ENCODE data around the gene UBAC1. TPM values are rescaled to one million over a fixed set of nuclear protein-coding genes. Genes with fewer than 3 reads are reported as not detected.
"Not testable (repeated sequence)": the region's sequence is repeated elsewhere in the genome, so short reads cannot be mapped to it uniquely, and the experiment has no call there.

UBAC1 gene
- total RNA-seq, 4 donors from 2014 or later, result 52.9 to 76.3 (median 63.5) TPM

- TF ChIP-seq CTCF (IDR thresholded peaks at IDR 0.05) (no peak), EP300 (IDR thresholded peaks at IDR 0.05) (no peak), POLR2A (IDR thresholded peaks at IDR 0.05) (no peak), POLR2AphosphoS5 (IDR thresholded peaks at IDR 0.05) (no peak)
- H3K9me3 ChIP-seq, result peaks cover 0 to 57% (median 0%) of the 10 kb centered on the region in 3 donors
- WGBS, 2 donors (ENCODE audit: low coverage in 1 of 2), result 100% methylated on average over 7 of the region's 11 CpGs; no CpG with 5 or more reads in 1 of the 2 donors
- H3K27ac ChIP-seq, result no peak overlapping the region
- H3K36me3 ChIP-seq, result peaks cover 0 to 32% of the 10 kb centered on the region in 2 donors
- H3K4me3 ChIP-seq, result no peak overlapping the region
- no peak for ATAC-seq
- H3K4me1 ChIP-seq, result no peaks in the 10 kb centered on the region
- H3K27me3 ChIP-seq, result no peaks in the 10 kb centered on the region
Measured at GRCh38 chr9:135919318-135919890, 41.8 kb downstream of the UBAC1 start.

GRCh38 chr9:135916227-135916626 lies 44.9 kb downstream of the UBAC1 start:
- peaks cover 0 to 54% of the 10 kb centered on the region in 2 donors for H3K36me3 ChIP-seq
- not testable (repeated sequence) for ATAC-seq, H3K4me3 ChIP-seq, H3K27me3 ChIP-seq, H3K27ac ChIP-seq, H3K4me1 ChIP-seq
- H3K9me3 ChIP-seq, result peaks cover 0 to 78% (median 0%) of the 10 kb centered on the region in 3 donors
- 83 to 99% methylated on average over 8 to 11 of the region's 12 CpGs for WGBS, 2 donors (ENCODE audit: low coverage in 1 of 2)

GRCh38 chr9:135914921-135915320 lies 46.3 kb downstream of the UBAC1 start:
- ATAC-seq, result no peak
- Histone ChIP-seq H3K27ac (no peak overlapping the region), H3K36me3 (peaks cover 0 to 63% of the 10 kb centered on the region in 2 donors), H3K9me3 (peaks cover 0 to 76% (median 0%) of the 10 kb centered on the region in 3 donors), H3K4me3 (no peak overlapping the region), H3K4me1 (peaks cover 0 to 1% (median 0%) of the 10 kb centered on the region in 3 donors), H3K27me3 (no peaks in the 10 kb centered on the region)
- WGBS, 2 donors (ENCODE audit: low coverage in 1 of 2), result 100% methylated on average over 1 of the region's 1 CpG
- TF ChIP-seq CTCF (IDR thresholded peaks at IDR 0.05), result no peak
- no peak for TF ChIP-seq POLR2A (IDR thresholded peaks at IDR 0.05)
- TF ChIP-seq EP300 (IDR thresholded peaks at IDR 0.05), result no peak
- TF ChIP-seq POLR2AphosphoS5 (IDR thresholded peaks at IDR 0.05), result no peak

- H3K27ac ChIP-seq, H3K27me3 ChIP-seq, H3K4me3 ChIP-seq, ATAC-seq: not testable (repeated sequence)
- H3K36me3 ChIP-seq, result peaks cover 0 to 58% of the 10 kb centered on the region in 2 donors
- 65 to 93% methylated on average over 3 to 9 of the region's 9 CpGs for WGBS, 2 donors (ENCODE audit: low coverage in 1 of 2)
- H3K9me3 ChIP-seq, result peaks cover 0 to 40% (median 0%) of the 10 kb centered on the region in 3 donors
- H3K4me1 ChIP-seq, result peaks cover 0 to 23% (median 8%) of the 10 kb centered on the region in 3 donors
Measured at GRCh38 chr9:135911233-135911632, 49.9 kb downstream of the UBAC1 start.

- whole genome bisulfite sequencing, 2 donors (ENCODE audit: low coverage in 1 of 2), result 94% methylated on average over 8 of the region's 9 CpGs; no CpG with 5 or more reads in 1 of the 2 donors
- peaks cover 0 to 54% of the 10 kb centered on the region in 2 donors for H3K36me3 ChIP-seq
Measured at GRCh38 chr9:135910757-135911156, 50.4 kb downstream of the UBAC1 start.

More at GRCh38 chr9:135910757-135911156, 50.4 kb downstream of the UBAC1 start:
- Histone ChIP-seq H3K27ac (no peak overlapping the region), H3K4me1 (peaks cover 0 to 28% (median 12%) of the 10 kb centered on the region in 3 donors), H3K4me3 (no peak overlapping the region), H3K27me3 (no peaks in the 10 kb centered on the region), H3K9me3 (peaks cover 0 to 35% (median 0%) of the 10 kb centered on the region in 3 donors)
- TF ChIP-seq POLR2A (IDR thresholded peaks at IDR 0.05), result no peak
- TF ChIP-seq POLR2AphosphoS5 (IDR thresholded peaks at IDR 0.05), result no peak
- no peak for TF ChIP-seq EP300 (IDR thresholded peaks at IDR 0.05)
- no peak for TF ChIP-seq CTCF (IDR thresholded peaks at IDR 0.05)
- no peak for ATAC-seq
